Pulmonary artery endothelial cell (primary cell): ENCODE results near the gene VPS37C. TPM values are rescaled to one million over a fixed set of nuclear protein-coding genes. Genes with fewer than 3 reads are reported as not detected.

Source experiments
- DNase-seq: peaks from one replicate; pipeline ENCODE4 v3.0.0-alpha.2; 2011; ENCODE audit warnings: low read depth, low spot score
- total RNA-seq: library from RNA; depleted of rRNA; stranded (reverse); fragments of >200 nt; gene quantifications from 2 replicates; pipeline ENCODE4 v1.2.3, GENCODE V29; 2014

The VPS37C gene
- total RNA-seq, 1 donor from 2014 or later = 12.5 TPM

- DNase-seq = no peak
Observed at GRCh38 chr11:61119055-61119454, 42.2 kb downstream of the VPS37C start.

DNA sequence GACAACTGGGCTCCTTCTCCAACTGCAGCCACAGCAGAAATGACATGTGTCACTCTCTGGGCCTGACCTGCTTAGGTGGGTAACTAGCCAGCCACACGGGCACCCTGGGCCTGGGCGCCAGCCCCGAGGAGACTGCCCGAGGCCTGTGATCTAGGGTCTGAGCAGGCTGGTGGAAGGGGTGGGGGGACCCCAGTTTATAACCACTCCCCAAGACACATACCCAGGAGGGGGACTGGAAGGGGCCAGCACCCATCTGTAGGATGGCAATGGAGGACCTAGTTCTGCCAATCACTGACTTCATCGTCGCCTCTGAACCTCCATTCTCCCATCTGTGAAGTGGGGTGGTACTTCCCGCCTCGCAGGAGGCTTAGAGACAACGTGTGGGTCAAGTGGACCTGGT, 42.8 kb downstream of the VPS37C start:
- DNase-seq = no peak

DNA sequence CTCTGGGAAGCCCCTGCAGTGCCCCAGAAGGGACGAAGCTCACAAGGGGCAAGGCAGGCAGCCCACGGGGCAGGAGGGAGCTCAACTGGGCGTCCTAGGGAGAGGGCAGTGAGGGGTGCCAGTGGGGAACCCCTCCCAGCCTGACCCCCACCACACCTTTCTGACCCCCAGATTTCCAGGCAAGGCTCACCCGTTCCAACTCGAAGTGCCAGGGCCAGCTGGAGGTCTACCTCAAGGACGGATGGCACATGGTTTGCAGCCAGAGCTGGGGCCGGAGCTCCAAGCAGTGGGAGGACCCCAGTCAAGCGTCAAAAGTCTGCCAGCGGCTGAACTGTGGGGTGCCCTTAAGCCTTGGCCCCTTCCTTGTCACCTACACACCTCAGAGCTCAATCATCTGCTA, 43.2 kb downstream of the VPS37C start:
- DNase-seq = no peak

- no peak for DNase-seq
Observed at GRCh38 chr11:61117168-61117520, 44.1 kb downstream of the VPS37C start.

- DNase-seq = no peak
Observed at GRCh38 chr11:61116426-61117167, 44.6 kb downstream of the VPS37C start.

- no peak for DNase-seq
Observed at GRCh38 chr11:61115498-61116224, 45.6 kb downstream of the VPS37C start.

- no peak for DNase-seq
Observed at GRCh38 chr11:61114913-61115312, 46.3 kb downstream of the VPS37C start.

DNA sequence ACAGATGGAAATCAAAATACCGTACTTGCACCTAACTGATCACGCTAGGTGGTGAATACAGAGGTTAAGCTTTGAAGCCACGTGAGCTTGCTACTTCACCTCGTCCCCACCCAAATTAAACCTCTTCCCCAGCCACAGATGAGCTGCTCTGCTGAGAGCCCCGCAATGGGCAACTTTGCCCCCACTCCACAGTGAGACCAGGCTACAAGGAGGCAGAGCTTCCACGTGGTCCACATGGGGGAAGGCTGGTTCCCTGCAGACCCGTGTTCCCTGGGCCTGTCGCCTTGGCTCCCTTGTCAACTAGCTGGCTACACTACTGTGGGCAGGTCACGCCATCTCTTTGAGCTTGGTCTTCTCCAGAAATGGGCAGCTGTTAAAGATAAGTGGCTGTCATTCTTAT, 48.0 kb downstream of the VPS37C start:
- DNase-seq = no peak

DNA sequence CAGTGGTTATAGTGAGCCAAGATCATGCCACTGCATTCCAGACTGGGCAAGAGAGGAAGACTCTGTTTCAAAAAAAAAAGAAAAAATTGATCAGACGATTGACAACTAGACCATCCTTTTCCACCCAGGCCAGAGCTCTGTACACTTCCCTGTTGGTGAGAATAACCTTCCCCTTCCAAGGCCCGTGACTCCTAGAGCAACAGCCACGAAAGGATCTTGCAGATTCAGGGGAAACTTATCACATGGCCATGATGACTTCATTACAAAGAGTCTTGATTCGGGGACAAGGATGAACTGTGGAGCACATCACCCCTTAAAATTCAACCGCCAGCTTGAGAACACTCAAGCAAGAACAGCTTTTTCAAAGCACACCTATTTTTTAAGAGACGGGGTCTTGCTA, 48.7 kb downstream of the VPS37C start:
- no peak for DNase-seq

GRCh38 chr11:61111786-61112517, 49.3 kb downstream of the VPS37C start:
- no peak for DNase-seq

GRCh38 chr11:61111050-61111435, 50.2 kb downstream of the VPS37C start:
- DNase-seq = no peak

DNA sequence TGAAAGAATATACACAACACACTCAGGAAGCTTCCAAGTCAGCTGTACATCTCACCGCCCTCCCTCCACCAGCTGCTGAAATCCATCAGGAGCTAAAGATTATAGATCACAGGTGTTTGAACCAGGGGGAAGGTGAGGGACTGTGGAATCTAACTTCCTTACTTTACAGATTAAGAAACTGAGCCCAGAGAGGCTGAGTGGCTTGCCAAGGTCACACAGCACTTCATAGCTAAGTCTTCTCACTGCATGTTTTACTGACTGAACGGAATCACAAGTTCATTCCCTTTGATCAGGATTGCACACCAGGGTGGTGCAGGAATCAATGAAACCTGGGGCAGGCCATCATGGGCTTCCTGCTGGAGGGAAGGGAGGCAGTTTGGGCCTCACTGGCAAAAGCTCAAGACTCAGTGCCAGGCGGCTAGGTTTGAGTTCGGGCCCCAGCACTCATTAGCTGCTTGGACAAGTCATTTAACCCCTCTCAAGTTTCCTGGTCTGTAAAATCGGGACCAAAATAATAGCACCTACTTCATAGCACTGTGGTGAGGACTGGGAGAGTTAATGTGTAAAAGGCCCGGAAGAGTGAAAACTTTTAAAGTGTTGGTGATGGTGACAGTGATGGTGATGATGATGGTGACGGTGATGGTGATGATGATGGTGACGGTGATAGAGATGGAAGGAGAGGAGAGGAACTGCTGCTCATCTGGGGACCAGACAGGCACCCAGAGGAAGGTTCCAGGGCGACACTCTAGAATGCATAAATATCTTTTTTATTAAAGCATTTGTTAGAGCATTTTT, 50.8 kb downstream of the VPS37C start:
- no peak for DNase-seq

DNA sequence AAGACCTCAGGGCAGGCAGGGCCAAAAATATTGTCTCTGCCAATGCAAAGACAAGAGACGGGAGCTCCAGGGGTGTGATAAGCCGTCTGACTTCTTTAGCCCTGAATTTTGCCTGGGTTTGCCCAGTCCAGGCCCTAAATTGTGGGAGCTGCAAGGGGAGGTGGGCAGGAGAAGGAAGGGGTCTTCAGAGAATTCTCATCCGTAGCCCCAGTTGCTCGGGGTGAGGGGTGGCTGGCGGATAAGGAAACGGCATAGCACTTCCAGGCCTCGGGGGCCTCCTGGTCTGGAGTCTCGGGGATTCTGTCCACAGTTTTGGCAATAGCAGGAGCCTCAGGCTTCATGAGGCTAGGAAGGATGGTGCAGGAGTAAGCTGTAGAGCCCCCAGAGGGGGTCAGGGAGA, 51.6 kb downstream of the VPS37C start:
- DNase-seq = no peak

DNA sequence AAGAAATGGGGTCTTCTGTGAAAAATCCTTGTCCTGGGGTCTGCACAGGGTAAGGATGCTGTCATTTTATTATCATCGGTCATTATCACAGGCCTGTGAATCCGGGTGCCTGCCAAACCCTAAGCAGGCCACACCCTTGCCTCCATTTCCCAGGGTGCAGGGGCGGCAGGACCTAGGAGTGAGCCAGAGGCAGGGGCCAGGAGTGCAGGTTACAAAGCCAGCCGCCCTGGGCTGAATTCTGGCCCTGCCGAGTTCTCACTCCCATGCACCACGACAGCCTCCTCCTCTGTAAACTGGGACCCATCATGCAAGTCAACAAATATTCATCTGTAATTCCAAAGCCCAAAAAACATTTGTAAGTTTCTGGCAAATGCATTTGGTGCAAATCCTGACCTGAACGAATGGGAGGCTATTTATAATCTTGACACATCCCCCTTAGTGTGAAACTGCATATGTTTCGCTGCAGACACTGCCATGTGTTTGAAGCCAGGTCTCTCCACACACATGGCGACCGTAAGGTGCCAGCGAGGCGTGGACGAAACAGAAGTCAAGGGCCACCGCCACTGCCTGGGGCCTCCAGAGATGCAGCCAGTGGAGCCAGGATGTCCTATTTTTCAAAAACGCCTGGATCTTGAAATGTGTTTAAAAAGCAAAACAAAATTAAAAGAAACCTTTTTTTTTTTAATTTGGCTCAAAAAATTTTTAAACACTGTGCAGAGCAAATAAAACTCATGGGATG, 52.2 kb downstream of the VPS37C start:
- DNase-seq = no peak

DNA sequence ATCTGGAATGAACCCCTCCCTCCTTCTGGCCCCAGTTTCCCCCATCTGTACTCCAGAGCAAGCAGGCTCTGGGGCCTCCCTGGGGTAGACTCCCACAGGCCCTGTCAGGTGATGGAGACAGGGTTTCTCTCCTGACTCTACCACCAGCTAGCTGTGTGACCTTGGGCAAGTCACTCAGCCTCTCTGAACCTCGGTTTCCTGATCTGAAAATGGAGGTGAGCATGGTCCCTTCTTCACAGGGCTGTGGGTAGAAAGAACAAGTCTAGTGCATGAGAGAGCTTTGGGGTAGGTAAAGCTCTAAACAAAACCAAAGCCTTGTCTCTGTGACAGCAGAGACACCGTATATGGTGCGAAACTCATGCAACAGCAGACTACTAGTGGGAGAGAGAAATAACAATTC, 53.3 kb downstream of the VPS37C start:
- DNase-seq = no peak

GRCh38 chr11:61106894-61107470, 54.2 kb downstream of the VPS37C start:
- DNase-seq = no peak

GRCh38 chr11:61106296-61106695, 54.9 kb downstream of the VPS37C start:
- DNase-seq = no peak

- DNase-seq = no peak
Observed at GRCh38 chr11:61104963-61105362, 56.3 kb downstream of the VPS37C start.

GRCh38 chr11:61103851-61104423, 57.3 kb downstream of the VPS37C start:
- DNase-seq = no peak
